GM21723 (cell line): ENCODE measurements around the gene CFAP53.
A peak's percentile ranks its signal among the peaks of the same experiment; 100 is the strongest.
"Not testable (repeated sequence)": the region's sequence is repeated elsewhere in the genome, so short reads cannot be mapped to it uniquely, and the experiment has no call there.

Source experiments
- ATAC-seq: cut with Tn5 transposase; IDR thresholded peaks from one replicate; pipeline ENCODE4 v1.9.1; 2021; ENCODE audit warnings: mild to moderate bottlenecking, moderate library complexity; ENCODE audit not compliant: unreplicated experiment

Gene CFAP53, protein sequence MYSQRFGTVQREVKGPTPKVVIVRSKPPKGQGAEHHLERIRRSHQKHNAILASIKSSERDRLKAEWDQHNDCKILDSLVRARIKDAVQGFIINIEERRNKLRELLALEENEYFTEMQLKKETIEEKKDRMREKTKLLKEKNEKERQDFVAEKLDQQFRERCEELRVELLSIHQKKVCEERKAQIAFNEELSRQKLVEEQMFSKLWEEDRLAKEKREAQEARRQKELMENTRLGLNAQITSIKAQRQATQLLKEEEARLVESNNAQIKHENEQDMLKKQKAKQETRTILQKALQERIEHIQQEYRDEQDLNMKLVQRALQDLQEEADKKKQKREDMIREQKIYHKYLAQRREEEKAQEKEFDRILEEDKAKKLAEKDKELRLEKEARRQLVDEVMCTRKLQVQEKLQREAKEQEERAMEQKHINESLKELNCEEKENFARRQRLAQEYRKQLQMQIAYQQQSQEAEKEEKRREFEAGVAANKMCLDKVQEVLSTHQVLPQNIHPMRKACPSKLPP

DNA sequence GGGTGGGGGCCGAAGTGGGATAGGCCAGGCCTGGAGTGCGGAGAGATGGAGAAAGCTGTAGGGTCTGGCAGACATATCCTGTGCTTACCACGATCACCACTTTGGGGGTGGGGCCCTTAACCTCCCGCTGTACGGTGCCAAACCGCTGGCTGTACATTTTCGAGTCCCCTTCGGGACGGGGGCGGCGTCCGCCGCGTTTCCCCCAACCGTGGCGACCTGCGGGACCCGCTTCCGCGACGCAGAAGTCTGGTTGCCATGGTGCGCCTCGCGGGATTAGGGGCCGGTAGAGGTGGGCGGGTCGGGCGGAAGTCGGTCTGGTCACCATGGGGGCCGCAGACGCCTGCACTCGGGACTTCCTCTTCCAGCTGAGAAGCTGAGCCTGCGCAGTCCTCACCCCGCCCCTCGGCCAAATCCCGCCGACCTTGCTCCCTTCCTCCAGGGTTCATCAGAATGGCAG lies at the start of gene CFAP53:
CFAP53 (minus strand) TSS at position 248 of the 457 bp plus-strand sequence; CDS start at position 157, 91 bp downstream.
- ATAC-seq, result peak; percentile 75

- ATAC-seq, result peak; percentile 73
Observed at GRCh38 chr18:50315100-50315871, 49.0 kb upstream of the CFAP53 start.

DNA sequence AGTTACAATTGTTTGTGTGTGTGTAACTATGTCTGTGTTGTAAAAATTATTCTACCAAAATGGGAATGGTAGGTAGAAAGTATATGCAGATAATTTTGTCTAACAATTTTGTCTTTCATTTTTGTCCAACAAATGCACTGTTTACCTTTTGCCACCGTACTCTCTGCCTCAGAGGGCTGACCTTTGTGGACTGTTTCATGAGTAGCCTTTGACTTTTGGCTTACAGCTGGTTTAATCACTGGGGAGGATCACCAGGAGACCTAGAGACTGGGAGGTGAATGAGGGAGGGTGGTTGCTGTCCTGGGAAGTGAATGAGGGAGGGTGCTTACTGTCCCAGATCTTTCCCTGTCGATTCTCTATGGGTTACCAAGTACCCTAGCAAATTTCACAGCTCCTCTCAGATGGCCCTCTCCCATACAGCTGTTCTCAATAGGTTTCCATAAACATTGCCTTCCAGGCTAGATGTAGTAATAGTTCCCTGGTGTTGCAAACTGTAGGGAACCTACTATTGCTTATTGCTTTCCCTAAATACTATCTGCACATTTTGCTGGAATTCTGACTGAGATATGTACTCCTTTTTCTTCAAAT lies 47.7 kb upstream of the CFAP53 start:
- ATAC-seq, result no peak

- peak; percentile 25 for ATAC-seq
Observed at GRCh38 chr18:50313031-50313607, 46.8 kb upstream of the CFAP53 start.

DNA sequence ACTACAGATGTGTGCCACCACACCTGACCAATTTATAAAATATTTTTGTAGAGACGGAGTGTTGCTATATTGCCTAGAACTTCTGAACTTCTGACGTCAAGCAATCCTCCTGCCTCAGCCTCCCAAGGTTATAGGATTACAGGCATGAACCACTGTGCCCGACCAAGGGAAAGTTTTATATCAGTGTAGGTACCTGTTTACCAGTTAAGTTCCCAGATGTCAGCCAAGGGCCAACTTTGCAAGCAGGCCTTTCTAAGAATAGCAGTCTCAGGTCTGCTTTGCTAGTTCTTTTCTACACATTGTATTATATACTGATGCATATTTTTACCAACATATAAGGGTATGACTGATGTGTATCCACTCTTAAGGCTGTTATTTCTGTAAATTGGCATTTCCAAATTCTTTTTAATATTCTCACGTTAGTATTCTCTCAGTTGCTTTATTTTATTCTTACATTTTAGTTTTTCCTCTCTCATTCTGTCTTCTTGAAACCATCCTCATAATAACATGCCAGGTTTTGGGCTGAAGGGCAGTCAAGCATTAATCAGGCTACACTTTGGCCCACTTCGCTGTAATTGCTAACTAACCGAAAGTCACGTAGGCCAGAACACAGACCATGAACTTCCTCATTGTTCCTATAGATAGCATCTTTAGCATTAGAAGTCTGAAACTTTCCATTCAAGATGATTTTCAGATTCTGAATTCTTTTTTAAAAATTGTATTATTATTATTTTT lies 46.2 kb upstream of the CFAP53 start:
- peak; percentile 69 for ATAC-seq

DNA sequence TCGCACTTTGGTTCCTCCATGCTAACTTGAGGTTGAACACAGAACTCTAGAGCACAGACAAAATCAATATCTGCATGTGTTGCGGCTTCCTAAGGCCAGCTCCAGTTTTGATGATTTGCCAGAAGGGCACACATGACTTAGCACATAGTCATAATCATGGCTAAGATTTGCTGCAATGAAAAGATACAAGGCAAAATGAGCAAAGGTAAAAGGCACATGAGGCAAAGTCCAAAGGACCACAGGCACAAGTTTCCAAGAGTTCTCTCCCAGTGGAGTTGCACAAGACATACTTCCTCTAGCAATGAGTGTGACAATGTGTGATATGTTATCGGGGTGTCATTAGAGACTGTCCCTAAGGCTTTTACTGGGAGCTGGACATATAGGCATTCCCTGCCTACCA lies 45.4 kb upstream of the CFAP53 start:
- no peak for ATAC-seq

DNA sequence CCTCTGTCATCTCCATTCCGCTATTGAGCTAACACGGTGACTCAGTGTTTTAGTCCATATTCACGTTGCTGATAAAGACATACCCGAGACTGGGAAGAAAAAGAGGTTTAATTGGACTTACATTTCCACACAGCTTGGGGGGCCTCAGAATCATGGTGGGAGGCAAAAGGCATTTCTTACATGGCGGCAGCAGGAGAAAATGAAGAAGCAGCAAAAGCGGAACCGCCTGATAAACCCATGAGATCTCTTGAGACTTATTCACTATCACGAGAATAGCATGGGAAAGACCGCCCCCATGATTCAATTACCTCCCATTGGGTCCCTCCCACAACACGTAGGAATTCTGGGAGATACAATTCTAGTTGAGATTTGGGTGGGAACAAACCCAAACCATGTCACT lies 43.8 kb upstream of the CFAP53 start:
- ATAC-seq, result no peak

DNA sequence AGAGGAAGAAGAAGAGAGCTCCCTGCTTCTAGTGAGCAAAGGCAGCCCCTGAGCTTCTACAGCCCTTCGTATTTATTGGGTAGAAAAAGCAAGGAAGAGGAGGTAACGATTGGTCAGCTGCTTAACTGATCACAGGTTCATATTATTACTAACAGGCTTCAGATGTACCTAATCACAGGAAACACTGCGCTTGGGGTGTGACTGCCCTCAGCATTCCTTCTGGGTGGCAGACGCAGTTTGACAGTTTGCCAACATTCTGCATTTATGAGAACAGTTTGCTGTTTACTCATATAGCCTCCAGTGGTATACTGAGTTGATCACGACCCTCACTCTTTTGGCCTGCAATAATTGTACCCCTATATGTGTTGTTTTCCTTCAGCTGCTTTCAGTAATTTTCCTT lies 42.6 kb upstream of the CFAP53 start:
- ATAC-seq, result not testable (repeated sequence)

DNA sequence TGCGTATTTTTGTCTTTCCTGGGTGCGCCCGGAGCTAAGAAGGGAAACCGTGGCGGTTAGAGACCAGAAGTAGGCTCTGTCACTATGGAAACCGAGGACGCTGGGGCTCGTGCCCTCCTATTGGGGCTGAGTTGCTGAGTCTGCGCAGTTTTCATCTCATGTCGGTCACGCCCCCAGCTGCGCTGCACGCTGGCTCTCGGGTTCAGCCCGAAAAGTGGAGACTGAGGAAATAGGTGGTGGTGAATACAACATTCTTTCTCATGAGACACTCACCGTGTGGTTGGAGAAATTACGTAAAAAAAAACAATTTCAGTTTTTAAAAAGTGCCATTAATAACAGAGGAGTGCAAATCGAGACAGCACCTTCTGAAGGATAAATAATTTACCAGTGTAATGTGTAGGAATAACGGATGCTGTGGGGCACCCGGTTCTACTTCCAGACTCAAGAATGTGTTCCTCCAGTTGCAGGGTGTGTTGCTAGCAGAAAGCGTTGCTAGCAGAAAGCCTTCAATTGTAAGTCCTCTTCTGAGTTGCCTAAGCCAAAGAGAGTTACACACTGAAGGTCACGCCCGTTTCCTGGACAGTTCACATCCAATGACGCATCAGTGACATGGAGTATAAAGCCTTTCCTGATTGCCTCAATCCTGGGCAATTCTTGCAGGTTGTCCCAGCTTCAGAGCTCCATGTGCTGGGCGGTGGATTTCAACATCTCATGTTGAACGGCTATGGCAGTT lies 41.6 kb upstream of the CFAP53 start:
- peak; percentile 87 for ATAC-seq

DNA sequence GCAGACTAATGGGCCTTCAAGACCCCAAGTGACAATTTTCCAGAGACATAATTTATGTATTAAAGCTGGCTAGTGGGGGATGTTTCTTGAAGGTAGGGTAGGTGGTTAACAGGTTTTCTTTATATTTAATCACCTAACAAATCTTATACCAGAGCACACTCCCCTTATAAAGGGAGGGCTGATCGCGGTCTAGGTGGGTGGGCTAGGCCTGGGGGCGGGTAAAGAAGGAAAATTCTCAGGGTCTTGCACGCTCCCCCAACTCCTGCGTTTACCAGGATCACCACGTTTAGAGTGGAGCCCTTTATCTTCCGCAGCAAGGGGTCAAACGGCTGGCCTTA lies 41.1 kb upstream of the CFAP53 start:
- ATAC-seq, result no peak

GRCh38 chr18:50306944-50307343 lies 40.6 kb upstream of the CFAP53 start:
- ATAC-seq, result no peak

DNA sequence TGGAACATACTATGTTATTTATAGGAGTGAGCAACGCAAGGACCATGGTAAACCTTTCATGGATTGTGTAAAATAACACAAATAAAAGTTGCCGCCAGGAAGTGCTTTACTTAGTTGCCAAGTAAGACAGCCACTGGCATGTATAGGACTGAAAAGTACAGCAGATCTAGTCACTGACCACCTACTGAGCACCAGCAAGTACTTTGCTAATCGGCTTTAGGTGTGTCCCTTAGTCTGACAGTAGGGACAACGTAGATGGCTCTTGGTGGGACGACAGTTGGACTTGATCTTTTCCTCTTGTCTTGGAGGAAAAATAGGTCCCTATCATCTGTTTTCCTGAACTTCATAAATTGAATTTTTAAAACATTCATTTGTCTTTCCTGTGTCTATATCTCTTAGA lies 34.8 kb upstream of the CFAP53 start:
- no peak for ATAC-seq

- no peak for ATAC-seq
Observed at GRCh38 chr18:50299626-50300388, 33.5 kb upstream of the CFAP53 start.

- peak; percentile 6 for ATAC-seq
Observed at GRCh38 chr18:50298443-50299284, 32.4 kb upstream of the CFAP53 start.

- ATAC-seq, result peak; percentile 100
Observed at GRCh38 chr18:50297621-50298442, 31.5 kb upstream of the CFAP53 start.

- ATAC-seq, result no peak
Observed at GRCh38 chr18:50293039-50293438, 26.7 kb upstream of the CFAP53 start.

DNA sequence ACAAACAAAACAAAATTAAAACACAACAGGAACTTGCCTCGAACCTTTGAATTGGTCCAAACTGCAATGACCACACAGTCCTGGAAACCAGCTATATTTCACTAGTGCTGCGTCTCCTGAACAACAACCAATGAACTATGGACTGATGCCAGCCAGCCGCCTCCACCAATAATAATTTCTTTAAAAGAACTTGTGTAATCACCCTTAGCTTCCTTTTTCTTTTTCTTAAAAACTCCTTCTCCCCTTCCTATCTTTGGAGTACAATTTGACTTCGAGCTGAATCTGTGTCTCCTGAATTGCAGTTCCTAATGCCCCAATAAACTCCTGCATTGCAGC lies 22.8 kb upstream of the CFAP53 start:
- no peak for ATAC-seq
